Fibroblast of pulmonary artery (primary cell): ENCODE results near the gene DEPP1.

Experiments used
- DNase-seq: peaks from one replicate; pipeline ENCODE4 v3.0.0-alpha.2; 2010; ENCODE audit warnings: low read depth
- H3K4me3 ChIP-seq: replicated peaks from 2 replicates; pipeline ENCODE4 v1.5.1; 2011; ENCODE audit warnings: low read depth, mild to moderate bottlenecking, control low read depth, low read length, moderate library complexity
- CTCF ChIP-seq: IDR thresholded peaks from 2 replicates; pipeline ENCODE4 v1.5.1; 2011; ENCODE audit warnings: mild to moderate bottlenecking, control low read depth, low read length, inconsistent platforms; ENCODE audit errors: missing control alignments

Gene DEPP1

GRCh38 chr10:44982496-44982895 is 3.9 kb upstream of the DEPP1 start:
- no peak overlapping the region for H3K4me3 ChIP-seq
- DNase-seq, result no peak
- TF ChIP-seq CTCF, result no peak

GRCh38 chr10:44982114-44982460 is 3.5 kb upstream of the DEPP1 start:
- H3K4me3 ChIP-seq, result no peak overlapping the region
- DNase-seq, result peak; percentile 21
- TF ChIP-seq CTCF, result no peak

GRCh38 chr10:44981172-44982113 is 2.8 kb upstream of the DEPP1 start:
- no peak overlapping the region for H3K4me3 ChIP-seq
- DNase-seq, result peak; percentile 89
- TF ChIP-seq CTCF, result no peak

- no peak for DNase-seq
- H3K4me3 ChIP-seq, result no peak overlapping the region
Observed at GRCh38 chr10:44980309-44981171, 1.9 kb upstream of the DEPP1 start.

GRCh38 chr10:44979281-44980191 is 927 bp upstream of the DEPP1 start:
- no peak for TF ChIP-seq CTCF
- no peak for DNase-seq
- no peak overlapping the region for H3K4me3 ChIP-seq

More at GRCh38 chr10:44980309-44981171, 1.9 kb upstream of the DEPP1 start:
- TF ChIP-seq CTCF, result no peak

GRCh38 chr10:44978213-44978569 is 418 bp downstream of the DEPP1 start:
- no peak for TF ChIP-seq CTCF
- peak overlapping the region; percentile 62 for H3K4me3 ChIP-seq
- DNase-seq, result no peak
